ENCODE results near the gene C11orf97. TPM values are rescaled to one million over a fixed set of nuclear protein-coding genes. Genes with fewer than 3 reads are reported as not detected.

Gene C11orf97
- total and polyA plus RNA-seq, 2 experiments from 2014 or later, result not detected

DNA sequence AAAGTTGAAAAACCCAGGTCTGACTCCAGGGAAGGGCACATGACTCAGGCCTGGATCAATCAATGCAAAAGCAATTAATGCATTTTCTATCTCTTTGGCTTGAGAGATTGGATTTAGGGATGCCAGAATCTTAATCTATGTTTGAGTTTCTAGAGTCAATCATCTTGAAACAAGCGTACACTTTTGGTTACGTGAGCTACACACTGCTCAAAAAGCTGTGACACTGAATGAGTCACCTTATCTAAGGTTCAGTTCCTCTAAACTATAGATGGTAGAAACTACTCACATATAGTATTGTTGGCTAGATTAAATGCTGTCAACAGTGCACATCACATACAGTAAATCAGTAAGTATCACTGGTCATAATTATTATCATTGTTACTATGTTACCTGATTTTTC, 42.8 kb upstream of the C11orf97 start (continued):
- TF ChIP-seq ZNF462 (CRISPR knock-in tag; IDR thresholded peaks at IDR 0.05) (no peak), REST (IDR thresholded peaks at IDR 0.05; ENCODE audit: unreplicated experiment) (no peak), ZNF331 (CRISPR knock-in tag; IDR thresholded peaks at IDR 0.05; ENCODE audit: low read depth) (no peak), JUNB (IDR thresholded peaks at IDR 0.05; ENCODE audit: unreplicated experiment) (no peak)

Data from GM23338 (cell line).